Measurements from ENCODE around the gene RCOR2. TPM values are rescaled to one million over a fixed set of nuclear protein-coding genes. Genes with fewer than 3 reads are reported as not detected.
A peak's percentile ranks its signal among the peaks of the same experiment; 100 is the strongest.

RCOR2 gene
- total and polyA plus RNA-seq, 7 experiments from 2014 or later = 0.07 TPM; not detected in 6

DNA sequence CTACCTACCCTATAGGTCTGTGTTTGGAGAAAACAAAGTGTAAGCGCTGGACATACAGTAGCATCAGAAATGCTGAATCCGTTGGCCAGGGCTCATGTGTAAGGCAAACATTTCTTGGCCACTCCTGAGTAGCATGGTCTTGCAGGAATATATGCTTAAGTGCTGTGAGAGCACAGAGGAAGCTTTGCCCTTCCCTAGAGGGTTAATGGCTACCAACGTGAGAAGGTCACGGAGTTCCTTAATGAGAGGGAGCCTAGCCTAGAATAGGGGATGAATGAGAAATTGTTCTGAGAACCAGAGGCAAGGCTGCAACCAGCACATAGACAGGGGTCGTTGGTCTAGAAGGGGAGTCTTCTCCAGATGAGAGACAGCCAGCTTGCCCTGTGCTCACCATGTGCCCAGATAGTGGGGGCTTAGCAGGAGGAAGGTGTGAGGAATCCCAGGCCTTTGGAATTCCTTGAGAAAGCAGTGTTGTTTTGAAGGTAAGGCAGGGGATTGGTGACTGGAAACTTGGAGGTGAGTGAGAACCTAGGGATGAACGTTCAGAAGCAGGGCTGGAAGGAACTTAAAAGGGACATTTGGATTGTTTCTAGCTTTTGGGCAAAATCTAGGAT is 29.5 kb downstream of the RCOR2 start:
- ATAC-seq (no peak), DNase-seq (no peak)
- H3K4me1 ChIP-seq (ENCODE audit: control insufficient read depth in 2 of 2, insufficient read depth in 2 of 2, low read length in 2 of 2) = peaks cover 54 to 73% of the 10 kb centered on the region in 2 donors
- H3K9me3 Mint-ChIP-seq = peaks cover 0 to 2% (median 0%) of the 10 kb centered on the region in 11 donors
- H3K27me3 Mint-ChIP-seq = no peaks in the 10 kb centered on the region
- ChIA-PET POLR2A (interaction anchor here (0.5 to 7.6 kb wide), 10 partner anchors 10 to 54 kb away, joined by 3 to 51 read pairs (median 5); partner anchors contain the start of gene MARK2), CTCF (interaction anchor here (1.1 to 4.2 kb wide), 5 partner anchors 14 to 50 kb away, joined by 4 to 18 read pairs (median 8); no protein-coding TSS in a partner anchor)
- H3K4me3 ChIP-seq (ENCODE audit: low read length) = peak overlapping the region; percentile 80
- H3K4me1 Mint-ChIP-seq = peaks cover 58 to 90% (median 84%) of the 10 kb centered on the region in 7 donors
- peak overlapping the region; percentile 81 to 98 (median 93) for H3K27ac Mint-ChIP-seq
- H3K27me3 ChIP-seq (ENCODE audit: control insufficient read depth in 2 of 2, insufficient read depth in 2 of 2, low read length in 2 of 2) = no peaks in the 10 kb centered on the region
- H3K27ac ChIP-seq (ENCODE audit: low read depth, low read length) = peak overlapping the region; percentile 78
- intact Hi-C loops (cut with micrococcal nuclease) = no loop called here
- H3K36me3 ChIP-seq (ENCODE audit: control insufficient read depth in 2 of 3, insufficient read depth in 3 of 3, low read length in 3 of 3) = no peaks in the 10 kb centered on the region
- peak overlapping the region; percentile 89 to 98 (median 95) for H3K4me3 Mint-ChIP-seq
- H3K36me3 Mint-ChIP-seq = peaks cover 0 to 10% (median 0%) of the 10 kb centered on the region in 5 donors
- H3K9me3 ChIP-seq (ENCODE audit: control insufficient read depth in 2 of 3, low read length in 3 of 3) = no peaks in the 10 kb centered on the region

GRCh38 chr11:63884196-63884932 is 32.6 kb downstream of the RCOR2 start:
- H3K4me3 Mint-ChIP-seq = peak overlapping the region in 4 of 10 donors; percentile 2 to 34 (median 8)
- no peak for DNase-seq

DNA sequence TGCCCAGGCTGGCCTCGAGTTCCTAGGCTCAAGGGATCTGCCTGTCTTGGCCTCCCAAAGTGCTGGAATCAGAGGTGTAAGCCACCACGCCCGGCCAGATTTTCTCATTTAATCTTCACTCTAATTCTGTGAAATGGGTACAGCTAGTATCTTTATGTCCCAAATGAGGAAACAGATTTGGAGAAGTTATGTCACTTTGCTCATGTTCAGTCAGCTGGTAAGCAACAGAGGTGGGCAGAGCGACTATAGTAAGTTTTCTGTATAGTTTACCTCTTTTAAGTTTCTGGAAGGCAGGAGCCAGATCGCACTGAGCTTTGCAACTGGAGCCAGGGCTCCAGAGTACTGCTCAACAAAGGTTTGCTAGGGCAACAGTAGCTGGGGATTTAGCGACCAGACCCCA is 33.2 kb downstream of the RCOR2 start:
- DNase-seq = no peak
- peaks cover 0 to 12% (median 0%) of the 10 kb centered on the region in 5 donors for H3K36me3 Mint-ChIP-seq
- Histone ChIP-seq H3K27ac (ENCODE audit: low read depth, low read length) (peak overlapping the region; percentile 42), H3K4me3 (ENCODE audit: low read length) (no peak overlapping the region), H3K4me1 (ENCODE audit: control insufficient read depth in 2 of 2, insufficient read depth in 2 of 2, low read length in 2 of 2) (peaks cover 32 to 68% of the 10 kb centered on the region in 2 donors), H3K36me3 (ENCODE audit: control insufficient read depth in 2 of 3, insufficient read depth in 3 of 3, low read length in 3 of 3) (peaks cover 0 to under 1% (median 0%) of the 10 kb centered on the region in 3 experiments), H3K9me3 (ENCODE audit: control insufficient read depth in 2 of 3, low read length in 3 of 3) (no peaks in the 10 kb centered on the region), H3K27me3 (ENCODE audit: control insufficient read depth in 2 of 2, insufficient read depth in 2 of 2, low read length in 2 of 2) (no peaks in the 10 kb centered on the region)
- H3K27ac Mint-ChIP-seq = peak overlapping the region in 8 of 9 donors; percentile 66 to 88 (median 78)
- H3K9me3 Mint-ChIP-seq = peaks cover 0 to 2% (median 0%) of the 10 kb centered on the region in 11 donors
- ChIA-PET POLR2A (interaction anchor here (0.6 to 7.6 kb wide), 6 partner anchors 10 to 53 kb away, joined by 3 to 51 read pairs (median 4); partner anchors contain the start of genes MARK2 and RCOR2), CTCF (interaction anchor here (0.8 to 2.1 kb wide), 4 partner anchors 11 to 47 kb away, joined by 3 to 7 read pairs (median 4); no protein-coding TSS in a partner anchor)
- H3K4me1 Mint-ChIP-seq = peaks cover 51 to 88% (median 77%) of the 10 kb centered on the region in 7 donors
- intact Hi-C loops (cut with micrococcal nuclease) = no loop called here
- H3K27me3 Mint-ChIP-seq = no peaks in the 10 kb centered on the region
- peak overlapping the region in 4 of 10 donors; percentile 2 to 63 (median 8) for H3K4me3 Mint-ChIP-seq
- ATAC-seq = no peak

More at GRCh38 chr11:63884196-63884932, 32.6 kb downstream of the RCOR2 start:
- Mint-ChIP-seq H3K27ac (peak overlapping the region; percentile 66 to 88 (median 77)), H3K9me3 (peaks cover 0 to 2% (median 0%) of the 10 kb centered on the region in 11 donors), H3K36me3 (peaks cover 0 to 12% (median 0%) of the 10 kb centered on the region in 5 donors), H3K4me1 (peaks cover 55 to 88% (median 77%) of the 10 kb centered on the region in 7 donors), H3K27me3 (no peaks in the 10 kb centered on the region)
- ATAC-seq = no peak
- Histone ChIP-seq H3K4me1 (ENCODE audit: control insufficient read depth in 2 of 2, insufficient read depth in 2 of 2, low read length in 2 of 2) (peaks cover 38 to 70% of the 10 kb centered on the region in 2 donors), H3K27me3 (ENCODE audit: control insufficient read depth in 2 of 2, insufficient read depth in 2 of 2, low read length in 2 of 2) (no peaks in the 10 kb centered on the region), H3K9me3 (ENCODE audit: control insufficient read depth in 2 of 3, low read length in 3 of 3) (no peaks in the 10 kb centered on the region), H3K36me3 (ENCODE audit: control insufficient read depth in 2 of 3, insufficient read depth in 3 of 3, low read length in 3 of 3) (no peaks in the 10 kb centered on the region), H3K4me3 (ENCODE audit: low read length) (no peak overlapping the region), H3K27ac (ENCODE audit: low read depth, low read length) (peak overlapping the region; percentile 42)
- CTCF ChIA-PET = interaction anchor here (0.8 to 2.1 kb wide), 3 partner anchors 12 to 47 kb away, joined by 3 to 7 read pairs (median 5); no protein-coding TSS in a partner anchor
- intact Hi-C loops (cut with micrococcal nuclease) = no loop called here
- POLR2A ChIA-PET = interaction anchor here (0.6 to 7.6 kb wide), 4 partner anchors 10 to 53 kb away, joined by 3 to 51 read pairs (median 4); partner anchors contain the start of gene RCOR2

- Mint-ChIP-seq H3K4me1 (peaks cover 52 to 88% (median 78%) of the 10 kb centered on the region in 7 donors), H3K27ac (peak overlapping the region in 8 of 9 donors; percentile 66 to 88 (median 78)), H3K27me3 (no peaks in the 10 kb centered on the region), H3K36me3 (peaks cover 0 to 15% (median 0%) of the 10 kb centered on the region in 5 donors), H3K4me3 (peak overlapping the region in 8 of 10 donors; percentile 4 to 63 (median 38)), H3K9me3 (no peaks in the 10 kb centered on the region)
- POLR2A ChIA-PET = interaction anchor here (1.0 to 7.6 kb wide), 4 partner anchors 8 to 44 kb away, joined by 3 to 51 read pairs (median 7); partner anchors contain the start of gene MARK2
- H3K27me3 ChIP-seq (ENCODE audit: control insufficient read depth in 2 of 2, insufficient read depth in 2 of 2, low read length in 2 of 2) = no peaks in the 10 kb centered on the region
- H3K4me1 ChIP-seq (ENCODE audit: control insufficient read depth in 2 of 2, insufficient read depth in 2 of 2, low read length in 2 of 2) = peaks cover 27 to 62% of the 10 kb centered on the region in 2 donors
- ATAC-seq (peak; percentile 91), DNase-seq (peak in 7 of 9 donors; percentile 39 to 65 (median 47))
- intact Hi-C loops (cut with micrococcal nuclease) = no loop called here
- no peak overlapping the region for H3K27ac ChIP-seq (ENCODE audit: low read depth, low read length)
- H3K36me3 ChIP-seq (ENCODE audit: control insufficient read depth in 2 of 3, insufficient read depth in 3 of 3, low read length in 3 of 3) = peaks cover 0 to 3% (median 0%) of the 10 kb centered on the region in 3 experiments
- no peak overlapping the region for H3K4me3 ChIP-seq (ENCODE audit: low read length)
- H3K9me3 ChIP-seq (ENCODE audit: control insufficient read depth in 2 of 3, low read length in 3 of 3) = no peaks in the 10 kb centered on the region
- CTCF ChIA-PET = interaction anchor here (0.5 to 2.1 kb wide), 9 partner anchors 9 to 63 kb away, joined by 3 to 7 read pairs (median 4); no protein-coding TSS in a partner anchor
These were observed 34.3 kb downstream of the RCOR2 start for GRCh38 chr11:63882555-63883242.

- H3K4me3 ChIP-seq (ENCODE audit: low read length) = no peak overlapping the region
- DNase-seq (no peak), ATAC-seq (no peak)
- H3K4me1 ChIP-seq (ENCODE audit: control insufficient read depth in 2 of 2, insufficient read depth in 2 of 2, low read length in 2 of 2) = peaks cover 17 to 50% of the 10 kb centered on the region in 2 donors
- POLR2A ChIA-PET = interaction anchor here (0.7 kb wide), 1 partner anchor 10 kb away, joined by 4 read pairs; no protein-coding TSS in a partner anchor
- CTCF ChIA-PET = no interaction called here
- no peaks in the 10 kb centered on the region for H3K9me3 Mint-ChIP-seq
- H3K27ac ChIP-seq (ENCODE audit: low read depth, low read length) = no peak overlapping the region
- H3K36me3 ChIP-seq (ENCODE audit: control insufficient read depth in 2 of 3, insufficient read depth in 3 of 3, low read length in 3 of 3) = peaks cover 0 to 10% (median 0%) of the 10 kb centered on the region in 3 experiments
- peaks cover 45 to 90% (median 80%) of the 10 kb centered on the region in 7 donors for H3K4me1 Mint-ChIP-seq
- peak overlapping the region; percentile 5 to 90 (median 75) for H3K27ac Mint-ChIP-seq
- peak overlapping the region; percentile 1 to 60 (median 44) for H3K4me3 Mint-ChIP-seq
- intact Hi-C loops (cut with micrococcal nuclease) = no loop called here
- H3K27me3 ChIP-seq (ENCODE audit: control insufficient read depth in 2 of 2, insufficient read depth in 2 of 2, low read length in 2 of 2) = no peaks in the 10 kb centered on the region
- no peaks in the 10 kb centered on the region for H3K27me3 Mint-ChIP-seq
- H3K9me3 ChIP-seq (ENCODE audit: control insufficient read depth in 2 of 3, low read length in 3 of 3) = no peaks in the 10 kb centered on the region
- peaks cover 0 to 15% (median 0%) of the 10 kb centered on the region in 5 donors for H3K36me3 Mint-ChIP-seq
These were observed 36.6 kb downstream of the RCOR2 start for GRCh38 chr11:63880403-63880790.
